Keratinocyte (primary cell): ENCODE data around the gene PDHA1. TPM values are rescaled to one million over a fixed set of nuclear protein-coding genes. Genes with fewer than 3 reads are reported as not detected.

ENCODE experiments used
- DNase-seq: peaks from one replicate; pipeline ENCODE4 v3.0.0-alpha.2; 2011; ENCODE audit warnings: low read depth, missing footprints, low spot score
- FAIRE-seq: peaks from 2 replicates; lab custom pipeline; 2011; peaks lifted over from hg19 to GRCh38; lab: Jason Lieb, UNC
- H2AFZ ChIP-seq: 2 replicates; pipeline ENCODE4 v1.6.0; 2012; ENCODE audit warnings: low read length, control low read depth, inconsistent platforms; ENCODE audit not compliant: control insufficient read depth
- H3K27ac ChIP-seq: 2 replicates; pipeline ENCODE4 v1.5.1; 2011; ENCODE audit warnings: low read length; ENCODE audit not compliant: control insufficient read depth, insufficient read depth
- H3K27me3 ChIP-seq: 3 replicates; pipeline ENCODE4 v1.6.0; 2011; ENCODE audit warnings: low read length; ENCODE audit not compliant: control insufficient read depth, insufficient read depth; ENCODE audit errors: extremely low read depth
- H3K36me3 ChIP-seq, 2 experiments: 2 replicates in 1 of 2; 3 replicates in 1 of 2; pipeline ENCODE4 v1.5.1; 2011; ENCODE audit warnings: low read length in 2 of 2, mild to moderate bottlenecking in 1 of 2; ENCODE audit not compliant: control insufficient read depth in 2 of 2, insufficient read depth in 2 of 2; ENCODE audit errors: extremely low read depth in 1 of 2
- H3K4me1 ChIP-seq: 3 replicates; pipeline ENCODE4 v1.5.1; 2011; ENCODE audit warnings: low read length; ENCODE audit not compliant: control insufficient read depth, insufficient read depth; ENCODE audit errors: extremely low read depth
- H3K4me2 ChIP-seq: 3 replicates; pipeline ENCODE4 v1.6.0; 2011; ENCODE audit warnings: low read depth, low read length; ENCODE audit not compliant: control insufficient read depth, insufficient read depth; ENCODE audit errors: extremely low read depth
- H3K4me3 ChIP-seq, 3 experiments: fragments of 200-600 bp in 1 of 3; sonication (generic) in 1 of 3; 2 replicates in 2 of 3; 3 replicates in 1 of 3; pipeline ENCODE4 v1.5.1; 2011 to 2016; ENCODE audit warnings: low read length in 3 of 3, mild to moderate bottlenecking in 3 of 3, control low read depth in 2 of 3, inconsistent platforms in 1 of 3, low read depth in 1 of 3, mixed read lengths in 1 of 3, mixed run types in 1 of 3, moderate library complexity in 1 of 3; ENCODE audit not compliant: control insufficient read depth in 2 of 3, insufficient read depth in 2 of 3; ENCODE audit errors: extremely low read depth in 1 of 3
- H3K79me2 ChIP-seq: 2 replicates; pipeline ENCODE4 v1.6.0; 2012; ENCODE audit warnings: low read length; ENCODE audit not compliant: control insufficient read depth, insufficient read depth
- H3K9ac ChIP-seq: 3 replicates; pipeline ENCODE4 v1.6.0; 2011; ENCODE audit warnings: low read length; ENCODE audit not compliant: control insufficient read depth, insufficient read depth; ENCODE audit errors: extremely low read depth
- H3K9me1 ChIP-seq: 3 replicates; pipeline ENCODE4 v1.6.0; 2011; ENCODE audit warnings: low read length; ENCODE audit not compliant: control insufficient read depth, insufficient read depth; ENCODE audit errors: extremely low read depth
- H3K9me3 ChIP-seq: 2 replicates; pipeline ENCODE4 v1.5.1; 2012; ENCODE audit warnings: low read depth, low read length; ENCODE audit not compliant: control insufficient read depth
- H4K20me1 ChIP-seq: 3 replicates; pipeline ENCODE4 v1.6.0; 2011; ENCODE audit warnings: low read length; ENCODE audit not compliant: control insufficient read depth, insufficient read depth; ENCODE audit errors: extremely low read depth
- CTCF ChIP-seq, 3 experiments: IDR thresholded peaks in 1 of 3; conservative IDR thresholded peaks in 1 of 3; optimal IDR thresholded peaks in 1 of 3; 2 replicates in 2 of 3; 3 replicates in 1 of 3; pipeline versions ENCODE3 to v1.5.1; 2011; ENCODE audit warnings: low read length in 3 of 3, mild to moderate bottlenecking in 3 of 3, moderate library complexity in 2 of 3, control low read depth in 1 of 3, inconsistent platforms in 1 of 3; ENCODE audit not compliant: insufficient read depth in 2 of 3; ENCODE audit errors: extremely low read depth in 1 of 3
- EZH2 ChIP-seq: IDR thresholded peaks from one replicate; pipeline ENCODE4 v1.6.1; 2012; ENCODE audit warnings: inconsistent platforms, mild to moderate bottlenecking, low read length, moderate library complexity
- dilution Hi-C: fragments of 300-500 bp; cut with MboI; formaldehyde crosslinking; loops from one replicate; pipeline ENCODE4 v1.7.0; 2020; ENCODE audit warnings: low sequenced_read_pairs; ENCODE audit not compliant: extremely low pct_ligation_motif_present
- polyA plus RNA-seq, 5 experiments: library from polyadenylated mRNA; depleted of rRNA in 3 of 5; stranded (reverse) in 3 of 5; stranded (forward) in 1 of 5; unstranded in 1 of 5; fragments of >200 nt; gene quantifications; 1 replicate in 1 of 5; 2 replicates in 3 of 5; 3 replicates in 1 of 5; pipeline versions ENCODE4 v1.2.1 to v1.2.3, GENCODE V29; 2011 to 2012; ENCODE audit warnings: missing spikeins in 2 of 5, low read depth in 1 of 5, low replicate concordance in 1 of 5

The PDHA1 gene
- polyA plus RNA-seq, 1 donor (not counting 4 experiments of a cell fraction or from before 2014, with no cell fraction given), result 236 TPM

GRCh38 chrX:19377799-19378198, 34.1 kb downstream of the PDHA1 start:
- Histone ChIP-seq H3K9me1 (no peaks in the 10 kb centered on the region), H4K20me1 (no peaks in the 10 kb centered on the region), H2AFZ (no peak overlapping the region), H3K4me3 (no peak overlapping the region), H3K9ac (no peak overlapping the region), H3K27ac (no peak overlapping the region), H3K4me1 (no peaks in the 10 kb centered on the region), H3K9me3 (no peaks in the 10 kb centered on the region), H3K79me2 (no peaks in the 10 kb centered on the region), H3K27me3 (no peaks in the 10 kb centered on the region), H3K4me2 (no peak overlapping the region), H3K36me3 (no peaks in the 10 kb centered on the region)
- dilution Hi-C loops, result no loop called here
- TF ChIP-seq CTCF (optimal IDR thresholded peaks at IDR 0.05 in 1 of 3, IDR thresholded peaks at IDR 0.05 in 1 of 3, conservative IDR thresholded peaks at IDR 0.05 in 1 of 3; ENCODE audit: extremely low read depth in 1 of 3, insufficient read depth in 2 of 3, low read length in 3 of 3) (no peak), EZH2 (no peak)
- DNase-seq (no peak), FAIRE-seq (no peak)

- Histone ChIP-seq H3K27ac (no peak overlapping the region), H3K4me2 (no peak overlapping the region), H3K9ac (no peak overlapping the region), H3K79me2 (no peaks in the 10 kb centered on the region), H3K27me3 (no peaks in the 10 kb centered on the region), H4K20me1 (no peaks in the 10 kb centered on the region), H3K9me3 (no peaks in the 10 kb centered on the region), H3K36me3 (no peaks in the 10 kb centered on the region), H3K4me3 (no peak overlapping the region), H3K9me1 (no peaks in the 10 kb centered on the region), H2AFZ (no peak overlapping the region), H3K4me1 (no peaks in the 10 kb centered on the region)
- TF ChIP-seq EZH2 (no peak), CTCF (optimal IDR thresholded peaks at IDR 0.05 in 1 of 3, IDR thresholded peaks at IDR 0.05 in 1 of 3, conservative IDR thresholded peaks at IDR 0.05 in 1 of 3; ENCODE audit: extremely low read depth in 1 of 3, insufficient read depth in 2 of 3, low read length in 3 of 3) (no peak)
- dilution Hi-C loops, result no loop called here
- FAIRE-seq (no peak), DNase-seq (no peak)
Measured at GRCh38 chrX:19381326-19381725, 37.6 kb downstream of the PDHA1 start.
